Measurements from ENCODE around the gene CFAP251. TPM values are rescaled to one million over a fixed set of nuclear protein-coding genes. Genes with fewer than 3 reads are reported as not detected.
A peak's percentile ranks its signal among the peaks of the same experiment; 100 is the strongest.

Gene CFAP251
- total RNA-seq, 1 donor from 2014 or later = 2.6 TPM

- Histone ChIP-seq H3K9me3 (ENCODE audit: control insufficient read depth in 3 of 3, low read length in 3 of 3) (no peaks in the 10 kb centered on the region), H3K4me1 (ENCODE audit: control insufficient read depth in 3 of 3, insufficient read depth in 3 of 3, low read length in 3 of 3) (peaks cover 0 to 7% (median 4%) of the 10 kb centered on the region in 3 donors), H3K27ac (ENCODE audit: low read depth, low read length) (no peak overlapping the region), H3K9ac (ENCODE audit: low read depth in 1 of 3, low read length in 3 of 3) (no peak overlapping the region), H3K27me3 (ENCODE audit: control insufficient read depth in 3 of 3, insufficient read depth in 3 of 3, low read length in 3 of 3) (no peaks in the 10 kb centered on the region), H3K36me3 (ENCODE audit: control insufficient read depth in 3 of 3, insufficient read depth in 3 of 3, low read length in 3 of 3) (no peaks in the 10 kb centered on the region), H3K4me3 (ENCODE audit: low read length in 3 of 3) (no peak overlapping the region)
Measured at GRCh38 chr12:122012184-122012583, 93.8 kb downstream of the CFAP251 start.

- H3K36me3 ChIP-seq (ENCODE audit: control insufficient read depth in 3 of 3, insufficient read depth in 3 of 3, low read length in 3 of 3) = no peaks in the 10 kb centered on the region
- H3K9me3 ChIP-seq (ENCODE audit: control insufficient read depth in 3 of 3, low read length in 3 of 3) = peaks cover 0 to under 1% (median 0%) of the 10 kb centered on the region in 3 donors
- H3K4me1 ChIP-seq (ENCODE audit: control insufficient read depth in 3 of 3, insufficient read depth in 3 of 3, low read length in 3 of 3) = peaks cover 0 to 7% (median 4%) of the 10 kb centered on the region in 3 donors
- H3K9ac ChIP-seq (ENCODE audit: low read depth in 1 of 3, low read length in 3 of 3) = no peak overlapping the region
- no peak overlapping the region for H3K27ac ChIP-seq (ENCODE audit: low read depth, low read length)
- no peaks in the 10 kb centered on the region for H3K27me3 ChIP-seq (ENCODE audit: control insufficient read depth in 3 of 3, insufficient read depth in 3 of 3, low read length in 3 of 3)
- H3K4me3 ChIP-seq (ENCODE audit: low read length in 3 of 3) = no peak overlapping the region
Measured at GRCh38 chr12:122013136-122013535, 94.7 kb downstream of the CFAP251 start.

GRCh38 chr12:122013791-122014590, 95.6 kb downstream of the CFAP251 start:
- no peaks in the 10 kb centered on the region for H3K36me3 ChIP-seq (ENCODE audit: control insufficient read depth in 3 of 3, insufficient read depth in 3 of 3, low read length in 3 of 3)
- peaks cover 0 to 3% (median 2%) of the 10 kb centered on the region in 3 donors for H3K4me1 ChIP-seq (ENCODE audit: control insufficient read depth in 3 of 3, insufficient read depth in 3 of 3, low read length in 3 of 3)
- no peak overlapping the region for H3K4me3 ChIP-seq (ENCODE audit: low read length in 3 of 3)
- peaks cover 0 to 2% (median 0%) of the 10 kb centered on the region in 3 donors for H3K9me3 ChIP-seq (ENCODE audit: control insufficient read depth in 3 of 3, low read length in 3 of 3)
- H3K9ac ChIP-seq (ENCODE audit: low read depth in 1 of 3, low read length in 3 of 3) = no peak overlapping the region
- H3K27ac ChIP-seq (ENCODE audit: low read depth, low read length) = no peak overlapping the region
- no peaks in the 10 kb centered on the region for H3K27me3 ChIP-seq (ENCODE audit: control insufficient read depth in 3 of 3, insufficient read depth in 3 of 3, low read length in 3 of 3)

GRCh38 chr12:122014781-122015180, 96.4 kb downstream of the CFAP251 start:
- Histone ChIP-seq H3K4me1 (ENCODE audit: control insufficient read depth in 3 of 3, insufficient read depth in 3 of 3, low read length in 3 of 3) (no peaks in the 10 kb centered on the region), H3K27me3 (ENCODE audit: control insufficient read depth in 3 of 3, insufficient read depth in 3 of 3, low read length in 3 of 3) (no peaks in the 10 kb centered on the region), H3K9me3 (ENCODE audit: control insufficient read depth in 3 of 3, low read length in 3 of 3) (peaks cover 0 to 2% (median 0%) of the 10 kb centered on the region in 3 donors), H3K27ac (ENCODE audit: low read depth, low read length) (no peak overlapping the region), H3K9ac (ENCODE audit: low read depth in 1 of 3, low read length in 3 of 3) (no peak overlapping the region), H3K4me3 (ENCODE audit: low read length in 3 of 3) (no peak overlapping the region), H3K36me3 (ENCODE audit: control insufficient read depth in 3 of 3, insufficient read depth in 3 of 3, low read length in 3 of 3) (no peaks in the 10 kb centered on the region)

GRCh38 chr12:122018457-122018856, 100.1 kb downstream of the CFAP251 start:
- H3K27me3 ChIP-seq (ENCODE audit: control insufficient read depth in 3 of 3, insufficient read depth in 3 of 3, low read length in 3 of 3) = no peaks in the 10 kb centered on the region
- H3K9ac ChIP-seq (ENCODE audit: low read depth in 1 of 3, low read length in 3 of 3) = no peak overlapping the region
- peaks cover 0 to 2% (median 0%) of the 10 kb centered on the region in 3 donors for H3K9me3 ChIP-seq (ENCODE audit: control insufficient read depth in 3 of 3, low read length in 3 of 3)
- no peaks in the 10 kb centered on the region for H3K36me3 ChIP-seq (ENCODE audit: control insufficient read depth in 3 of 3, insufficient read depth in 3 of 3, low read length in 3 of 3)
- no peak overlapping the region for H3K27ac ChIP-seq (ENCODE audit: low read depth, low read length)
- no peak overlapping the region for H3K4me3 ChIP-seq (ENCODE audit: low read length in 3 of 3)
- H3K4me1 ChIP-seq (ENCODE audit: control insufficient read depth in 3 of 3, insufficient read depth in 3 of 3, low read length in 3 of 3) = peaks cover 11 to 13% (median 12%) of the 10 kb centered on the region in 3 donors

GRCh38 chr12:122018937-122019336, 100.5 kb downstream of the CFAP251 start:
- Histone ChIP-seq H3K27ac (ENCODE audit: low read depth, low read length) (no peak overlapping the region), H3K27me3 (ENCODE audit: control insufficient read depth in 3 of 3, insufficient read depth in 3 of 3, low read length in 3 of 3) (no peaks in the 10 kb centered on the region), H3K4me3 (ENCODE audit: low read length in 3 of 3) (no peak overlapping the region), H3K4me1 (ENCODE audit: control insufficient read depth in 3 of 3, insufficient read depth in 3 of 3, low read length in 3 of 3) (peaks cover 16 to 18% (median 17%) of the 10 kb centered on the region in 3 donors), H3K9ac (ENCODE audit: low read depth in 1 of 3, low read length in 3 of 3) (no peak overlapping the region), H3K9me3 (ENCODE audit: control insufficient read depth in 3 of 3, low read length in 3 of 3) (peaks cover 0 to 2% (median 0%) of the 10 kb centered on the region in 3 donors), H3K36me3 (ENCODE audit: control insufficient read depth in 3 of 3, insufficient read depth in 3 of 3, low read length in 3 of 3) (no peaks in the 10 kb centered on the region)

GRCh38 chr12:122020795-122021192, 102.4 kb downstream of the CFAP251 start:
- peaks cover 0 to 2% (median 0%) of the 10 kb centered on the region in 3 donors for H3K9me3 ChIP-seq (ENCODE audit: control insufficient read depth in 3 of 3, low read length in 3 of 3)
- no peak overlapping the region for H3K27ac ChIP-seq (ENCODE audit: low read depth, low read length)
- peaks cover 23 to 30% (median 27%) of the 10 kb centered on the region in 3 donors for H3K4me1 ChIP-seq (ENCODE audit: control insufficient read depth in 3 of 3, insufficient read depth in 3 of 3, low read length in 3 of 3)
- no peaks in the 10 kb centered on the region for H3K27me3 ChIP-seq (ENCODE audit: control insufficient read depth in 3 of 3, insufficient read depth in 3 of 3, low read length in 3 of 3)
- H3K9ac ChIP-seq (ENCODE audit: low read depth in 1 of 3, low read length in 3 of 3) = peak overlapping the region in 1 of 3 donors; percentile 85
- no peaks in the 10 kb centered on the region for H3K36me3 ChIP-seq (ENCODE audit: control insufficient read depth in 3 of 3, insufficient read depth in 3 of 3, low read length in 3 of 3)
- peak overlapping the region; percentile 52 to 78 (median 76) for H3K4me3 ChIP-seq (ENCODE audit: low read length in 3 of 3)

- Histone ChIP-seq H3K36me3 (ENCODE audit: control insufficient read depth in 3 of 3, insufficient read depth in 3 of 3, low read length in 3 of 3) (no peaks in the 10 kb centered on the region), H3K27ac (ENCODE audit: low read depth, low read length) (peak overlapping the region; percentile 44), H3K9me3 (ENCODE audit: control insufficient read depth in 3 of 3, low read length in 3 of 3) (peaks cover 0 to 2% (median 0%) of the 10 kb centered on the region in 3 donors), H3K27me3 (ENCODE audit: control insufficient read depth in 3 of 3, insufficient read depth in 3 of 3, low read length in 3 of 3) (no peaks in the 10 kb centered on the region), H3K4me3 (ENCODE audit: low read length in 3 of 3) (peak overlapping the region; percentile 52 to 78 (median 76)), H3K9ac (ENCODE audit: low read depth in 1 of 3, low read length in 3 of 3) (peak overlapping the region in 2 of 3 donors; percentile 62 to 85), H3K4me1 (ENCODE audit: control insufficient read depth in 3 of 3, insufficient read depth in 3 of 3, low read length in 3 of 3) (peaks cover 25 to 32% (median 29%) of the 10 kb centered on the region in 3 donors)
Measured at GRCh38 chr12:122021193-122021821, 102.9 kb downstream of the CFAP251 start.

- Histone ChIP-seq H3K9me3 (ENCODE audit: control insufficient read depth in 3 of 3, low read length in 3 of 3) (peaks cover 0 to 2% (median 0%) of the 10 kb centered on the region in 3 donors), H3K27me3 (ENCODE audit: control insufficient read depth in 3 of 3, insufficient read depth in 3 of 3, low read length in 3 of 3) (no peaks in the 10 kb centered on the region), H3K27ac (ENCODE audit: low read depth, low read length) (peak within 1 kb of the TSS; percentile 89), H3K36me3 (ENCODE audit: control insufficient read depth in 3 of 3, insufficient read depth in 3 of 3, low read length in 3 of 3) (no peaks in the 10 kb centered on the region), H3K4me1 (ENCODE audit: control insufficient read depth in 3 of 3, insufficient read depth in 3 of 3, low read length in 3 of 3) (peaks cover 31 to 38% (median 35%) of the 10 kb centered on the region in 3 donors), H3K9ac (ENCODE audit: low read depth in 1 of 3, low read length in 3 of 3) (peak within 1 kb of the TSS; percentile 77 to 89 (median 87)), H3K4me3 (ENCODE audit: low read length in 3 of 3) (peak within 1 kb of the TSS; percentile 54 to 78 (median 76))
Measured at GRCh38 chr12:122021822-122022392, 103.5 kb downstream of the CFAP251 start, which contains the start of gene BCL7A. Gene BCL7A (plus strand): TSS chr12:122021884. CDS start chr12:122022092, 208 bp downstream.
